Astrocyte (in vitro differentiated cells and primary cell): ENCODE measurements around the gene GALNS. TPM values are rescaled to one million over a fixed set of nuclear protein-coding genes. Genes with fewer than 3 reads are reported as not detected.

ENCODE experiments used
- DNase-seq: peaks from one replicate; pipeline ENCODE4 v3.0.0-alpha.2; 2010; ENCODE audit warnings: low read depth
- FAIRE-seq: peaks from 2 replicates; lab custom pipeline; 2011; peaks lifted over from hg19 to GRCh38; lab: Jason Lieb, UNC
- H2AFZ ChIP-seq: 2 replicates; pipeline ENCODE4 v1.6.0; 2012; ENCODE audit warnings: low read depth, low read length, inconsistent platforms
- H3K27ac ChIP-seq: 2 replicates; pipeline ENCODE4 v1.5.1; 2011; ENCODE audit warnings: low read depth, low read length, inconsistent platforms
- H3K27me3 ChIP-seq: 2 replicates; pipeline ENCODE4 v1.6.0; 2011; ENCODE audit warnings: low read length, inconsistent platforms; ENCODE audit not compliant: insufficient read depth
- H3K36me3 ChIP-seq: 2 replicates; pipeline ENCODE4 v1.5.1; 2011; ENCODE audit warnings: low read length, inconsistent platforms; ENCODE audit not compliant: insufficient read depth
- H3K4me1 ChIP-seq: 2 replicates; pipeline ENCODE4 v1.5.1; 2011; ENCODE audit warnings: low read length, inconsistent platforms; ENCODE audit not compliant: insufficient read depth
- H3K4me2 ChIP-seq: 2 replicates; pipeline ENCODE4 v1.6.0; 2012; ENCODE audit warnings: low read length, inconsistent platforms
- H3K4me3 ChIP-seq: 2 replicates; pipeline ENCODE4 v1.5.1; 2011; ENCODE audit warnings: low read depth, mild to moderate bottlenecking, low read length, inconsistent platforms; ENCODE audit not compliant: insufficient read depth
- H3K79me2 ChIP-seq: 2 replicates; pipeline ENCODE4 v1.6.0; 2012; ENCODE audit warnings: mild to moderate bottlenecking, low read length, inconsistent platforms; ENCODE audit not compliant: insufficient read depth
- H3K9ac ChIP-seq: 2 replicates; pipeline ENCODE4 v1.6.0; 2012; ENCODE audit warnings: mild to moderate bottlenecking, low read length, inconsistent platforms
- H3K9me3 ChIP-seq: 2 replicates; pipeline ENCODE4 v1.5.1; 2012; ENCODE audit warnings: low read depth, mild to moderate bottlenecking, low read length, inconsistent platforms; ENCODE audit not compliant: insufficient read depth
- H4K20me1 ChIP-seq: 2 replicates; pipeline ENCODE4 v1.6.0; 2012; ENCODE audit warnings: low read length, inconsistent platforms; ENCODE audit not compliant: insufficient read depth
- H3K27ac Mint-ChIP-seq: one replicate; pipeline ENCODE4 v1.8.0; 2021; ENCODE audit warnings: mild to moderate bottlenecking, mixed read lengths; ENCODE audit not compliant: unreplicated experiment
- H3K27me3 Mint-ChIP-seq: one replicate; pipeline ENCODE4 v1.8.0; 2021; ENCODE audit warnings: low read depth, mixed read lengths; ENCODE audit not compliant: unreplicated experiment
- H3K36me3 Mint-ChIP-seq: one replicate; pipeline ENCODE4 v1.8.0; 2021; ENCODE audit warnings: low read depth, mixed read lengths; ENCODE audit not compliant: unreplicated experiment
- H3K4me1 Mint-ChIP-seq: one replicate; pipeline ENCODE4 v1.8.0; 2021; ENCODE audit warnings: low read depth, mixed read lengths; ENCODE audit not compliant: unreplicated experiment
- H3K4me3 Mint-ChIP-seq: one replicate; pipeline ENCODE4 v1.8.0; 2021; ENCODE audit warnings: mild to moderate bottlenecking, moderate library complexity, mixed read lengths; ENCODE audit not compliant: unreplicated experiment
- H3K9me3 Mint-ChIP-seq: one replicate; pipeline ENCODE4 v1.8.0; 2021; ENCODE audit warnings: mild to moderate bottlenecking, mixed read lengths; ENCODE audit not compliant: unreplicated experiment
- EZH2 ChIP-seq: IDR thresholded peaks from 2 replicates; pipeline ENCODE4 v1.6.1; 2012; ENCODE audit warnings: mild to moderate bottlenecking, low read length, inconsistent platforms; ENCODE audit not compliant: insufficient read depth
- total RNA-seq: library from RNA; stranded (reverse); gene quantifications from 2 replicates; pipeline ENCODE4 v1.2.1, GENCODE V29; 2021
- TF ChIP-seq, protein P1 (sequence below): IDR thresholded peaks from 2 replicates; pipeline ENCODE4 v1.5.1; 2011; ENCODE audit warnings: low read depth, mild to moderate bottlenecking, inconsistent platforms, low read length, moderate library complexity; ENCODE audit not compliant: insufficient read depth

GALNS gene
- total RNA-seq, 1 donor from 2014 or later, result 31.7 TPM

DNA sequence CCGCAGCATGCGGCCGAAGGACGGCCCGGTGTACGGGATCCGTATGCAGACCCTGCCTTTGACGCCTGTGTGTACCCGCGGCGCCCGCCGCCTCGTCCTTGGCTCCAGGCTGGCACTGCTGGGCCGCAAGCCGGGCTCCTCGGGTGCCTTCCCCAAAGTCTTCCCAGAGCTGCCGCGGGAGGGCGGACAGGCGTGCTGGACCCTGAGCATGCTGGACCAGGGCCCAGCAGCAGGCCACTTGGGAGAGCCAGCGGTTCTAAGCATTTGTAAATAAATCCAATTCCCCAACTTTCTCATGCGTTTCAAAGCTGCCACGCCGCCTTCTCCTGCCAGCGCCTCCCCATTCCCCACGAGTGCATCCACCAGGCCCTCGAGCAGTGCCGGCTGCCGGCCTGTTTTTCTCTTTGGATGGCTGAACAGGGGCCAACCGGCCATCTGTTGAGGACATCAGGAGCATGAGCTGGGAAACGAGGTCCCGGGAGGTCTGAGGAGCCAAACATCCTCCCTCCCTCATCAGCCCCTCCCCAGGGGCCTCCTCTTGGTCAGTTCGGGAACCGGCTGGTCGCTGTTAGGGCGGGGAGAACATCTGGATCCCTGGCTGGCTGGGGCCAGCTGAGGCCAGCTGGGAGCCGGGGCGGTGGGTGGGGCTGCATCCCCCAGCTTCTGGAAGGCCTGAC is 30.2 kb upstream of the GALNS start:
- Mint-ChIP-seq H3K36me3 (peaks cover 5% of the 10 kb centered on the region), H3K27ac (no peak overlapping the region), H3K4me1 (no peaks in the 10 kb centered on the region), H3K9me3 (peaks cover 10% of the 10 kb centered on the region), H3K4me3 (no peak overlapping the region), H3K27me3 (peaks cover 18% of the 10 kb centered on the region)
- Histone ChIP-seq H3K4me1 (no peaks in the 10 kb centered on the region), H3K9me3 (no peaks in the 10 kb centered on the region), H2AFZ (no peak overlapping the region), H4K20me1 (no peaks in the 10 kb centered on the region), H3K4me2 (no peak overlapping the region), H3K4me3 (no peak overlapping the region), H3K36me3 (no peaks in the 10 kb centered on the region), H3K27me3 (no peaks in the 10 kb centered on the region), H3K9ac (no peak overlapping the region), H3K79me2 (no peaks in the 10 kb centered on the region), H3K27ac (no peak overlapping the region)
- DNase-seq (no peak), FAIRE-seq (no peak)
- TF ChIP-seq, protein P1, sequence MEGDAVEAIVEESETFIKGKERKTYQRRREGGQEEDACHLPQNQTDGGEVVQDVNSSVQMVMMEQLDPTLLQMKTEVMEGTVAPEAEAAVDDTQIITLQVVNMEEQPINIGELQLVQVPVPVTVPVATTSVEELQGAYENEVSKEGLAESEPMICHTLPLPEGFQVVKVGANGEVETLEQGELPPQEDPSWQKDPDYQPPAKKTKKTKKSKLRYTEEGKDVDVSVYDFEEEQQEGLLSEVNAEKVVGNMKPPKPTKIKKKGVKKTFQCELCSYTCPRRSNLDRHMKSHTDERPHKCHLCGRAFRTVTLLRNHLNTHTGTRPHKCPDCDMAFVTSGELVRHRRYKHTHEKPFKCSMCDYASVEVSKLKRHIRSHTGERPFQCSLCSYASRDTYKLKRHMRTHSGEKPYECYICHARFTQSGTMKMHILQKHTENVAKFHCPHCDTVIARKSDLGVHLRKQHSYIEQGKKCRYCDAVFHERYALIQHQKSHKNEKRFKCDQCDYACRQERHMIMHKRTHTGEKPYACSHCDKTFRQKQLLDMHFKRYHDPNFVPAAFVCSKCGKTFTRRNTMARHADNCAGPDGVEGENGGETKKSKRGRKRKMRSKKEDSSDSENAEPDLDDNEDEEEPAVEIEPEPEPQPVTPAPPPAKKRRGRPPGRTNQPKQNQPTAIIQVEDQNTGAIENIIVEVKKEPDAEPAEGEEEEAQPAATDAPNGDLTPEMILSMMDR, result no peak
- no peak for TF ChIP-seq EZH2

DNA sequence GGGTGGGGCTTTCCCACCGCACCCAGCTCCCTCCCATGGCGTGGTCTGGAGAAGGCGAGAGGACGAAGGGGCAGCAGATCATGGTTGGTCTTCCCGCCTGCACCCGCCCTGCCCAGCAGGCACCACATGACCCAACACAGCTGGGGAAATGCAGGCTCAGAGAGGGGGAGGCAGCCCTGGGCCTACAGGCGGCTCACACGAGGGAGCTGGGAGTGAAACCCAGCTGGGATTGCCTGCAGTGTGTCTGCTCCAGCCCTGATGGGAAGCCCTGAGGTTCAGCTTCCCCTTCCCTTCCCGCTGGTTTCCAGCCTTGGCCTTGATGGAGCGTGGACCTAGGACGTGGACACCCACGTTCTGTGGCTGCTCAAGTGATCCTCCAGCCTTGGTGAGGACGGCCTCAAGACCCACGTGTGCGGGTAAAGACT is 29.7 kb upstream of the GALNS start:
- Mint-ChIP-seq H3K27ac (no peak overlapping the region), H3K4me3 (no peak overlapping the region), H3K27me3 (peaks cover 15% of the 10 kb centered on the region), H3K4me1 (no peaks in the 10 kb centered on the region), H3K36me3 (peaks cover 5% of the 10 kb centered on the region), H3K9me3 (peaks cover 10% of the 10 kb centered on the region)
- Histone ChIP-seq H4K20me1 (no peaks in the 10 kb centered on the region), H3K27me3 (peaks cover 2% of the 10 kb centered on the region), H3K9me3 (no peaks in the 10 kb centered on the region), H3K4me1 (no peaks in the 10 kb centered on the region), H3K36me3 (no peaks in the 10 kb centered on the region), H3K9ac (no peak overlapping the region), H2AFZ (no peak overlapping the region), H3K79me2 (no peaks in the 10 kb centered on the region), H3K27ac (no peak overlapping the region), H3K4me2 (no peak overlapping the region), H3K4me3 (no peak overlapping the region)
- DNase-seq (no peak), FAIRE-seq (no peak)
- TF ChIP-seq, protein P1, result no peak
- no peak for TF ChIP-seq EZH2

DNA sequence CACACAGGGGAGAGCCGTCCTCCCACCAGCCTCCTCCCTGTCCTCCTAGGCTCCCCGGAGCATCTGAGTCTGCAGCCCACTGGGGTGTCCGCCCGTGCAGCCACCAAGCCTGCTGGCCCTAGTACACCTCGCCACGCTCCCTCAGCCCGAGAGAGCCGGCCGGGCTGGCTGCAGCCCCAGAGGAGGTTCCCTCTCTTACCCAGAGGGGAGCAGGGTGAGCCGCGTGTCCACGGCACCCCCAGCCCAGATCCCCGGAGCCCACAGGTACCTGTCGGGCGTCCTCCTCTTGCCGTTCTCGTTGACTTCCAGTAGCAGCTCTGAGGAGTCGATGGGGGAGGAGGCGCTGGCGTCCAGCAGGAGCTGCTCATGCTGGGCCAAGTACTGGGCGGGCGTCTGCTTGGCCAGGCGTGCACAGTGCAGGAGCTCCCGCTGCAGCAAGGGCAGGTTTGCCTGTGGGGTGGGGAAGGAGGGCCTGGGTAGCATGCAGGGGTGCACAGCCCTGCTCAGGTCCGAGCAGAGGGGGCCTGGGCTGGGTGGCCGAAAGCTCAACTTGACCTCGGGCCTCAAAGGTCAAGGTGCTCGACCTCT is 29.0 kb upstream of the GALNS start:
- no peaks in the 10 kb centered on the region for H3K4me1 Mint-ChIP-seq
- H3K27me3 ChIP-seq, result peaks cover 7% of the 10 kb centered on the region
- H3K9me3 Mint-ChIP-seq, result peaks cover 6% of the 10 kb centered on the region
- no peaks in the 10 kb centered on the region for H3K36me3 ChIP-seq
- H3K27ac Mint-ChIP-seq, result no peak overlapping the region
- no peaks in the 10 kb centered on the region for H3K79me2 ChIP-seq
- H3K9ac ChIP-seq, result no peak overlapping the region
- H3K27me3 Mint-ChIP-seq, result peaks cover 9% of the 10 kb centered on the region
- no peaks in the 10 kb centered on the region for H3K9me3 ChIP-seq
- DNase-seq (no peak), FAIRE-seq (no peak)
- no peak overlapping the region for H2AFZ ChIP-seq
- H4K20me1 ChIP-seq, result no peaks in the 10 kb centered on the region
- H3K4me3 ChIP-seq, result no peak overlapping the region
- no peak overlapping the region for H3K27ac ChIP-seq
- H3K4me1 ChIP-seq, result no peaks in the 10 kb centered on the region
- TF ChIP-seq, protein P1, result no peak
- TF ChIP-seq EZH2, result no peak
- no peak overlapping the region for H3K4me3 Mint-ChIP-seq
- H3K4me2 ChIP-seq, result no peak overlapping the region
- peaks cover 2% of the 10 kb centered on the region for H3K36me3 Mint-ChIP-seq
